Fibroblast of villous mesenchyme (primary cell): Measurements from ENCODE around the gene HS2ST1. TPM values are rescaled to one million over a fixed set of nuclear protein-coding genes. Genes with fewer than 3 reads are reported as not detected.
A peak's percentile ranks its signal among the peaks of the same experiment; 100 is the strongest.
"Not testable (repeated sequence)": the region's sequence is repeated elsewhere in the genome, so short reads cannot be mapped to it uniquely, and the experiment has no call there.

ENCODE experiments used
- DNase-seq: peaks from one replicate; pipeline ENCODE4 v3.0.0-alpha.2; 2010; ENCODE audit warnings: low read depth
- H3K4me3 ChIP-seq: 2 replicates; pipeline ENCODE4 v1.5.1; 2011; ENCODE audit warnings: low read depth, mild to moderate bottlenecking, low read length
- total RNA-seq: library from RNA; depleted of rRNA; stranded (reverse); fragments of >200 nt; gene quantifications from 2 replicates; pipeline ENCODE4 v1.2.3, GENCODE V29; 2012
- TF ChIP-seq, protein P1 (sequence below): IDR thresholded peaks from 2 replicates; pipeline ENCODE4 v1.5.1; 2012; ENCODE audit warnings: low read depth, mild to moderate bottlenecking, low read length; ENCODE audit not compliant: insufficient read depth

HS2ST1 gene
- total RNA-seq, 1 donor, result 18.6 TPM

DNA sequence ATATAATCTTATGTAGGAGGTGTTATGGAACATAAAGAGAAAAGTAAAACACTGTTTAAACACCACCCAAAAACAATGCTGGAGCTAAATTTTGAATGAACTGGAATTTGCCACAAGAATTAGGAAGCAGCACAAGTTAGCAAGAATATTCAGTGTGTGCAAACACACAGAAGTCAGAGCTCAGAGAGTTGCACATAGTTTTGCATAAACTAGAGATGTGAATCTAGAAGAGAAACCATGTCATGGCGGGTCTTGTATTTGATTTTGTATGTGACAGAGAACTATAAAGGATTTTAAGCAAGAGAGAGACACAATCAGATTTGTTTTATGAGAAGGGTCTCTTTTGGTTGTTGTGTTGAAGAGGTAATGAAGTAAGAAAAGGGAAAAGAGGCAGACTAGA is 38.7 kb upstream of the HS2ST1 start:
- TF ChIP-seq, protein P1, sequence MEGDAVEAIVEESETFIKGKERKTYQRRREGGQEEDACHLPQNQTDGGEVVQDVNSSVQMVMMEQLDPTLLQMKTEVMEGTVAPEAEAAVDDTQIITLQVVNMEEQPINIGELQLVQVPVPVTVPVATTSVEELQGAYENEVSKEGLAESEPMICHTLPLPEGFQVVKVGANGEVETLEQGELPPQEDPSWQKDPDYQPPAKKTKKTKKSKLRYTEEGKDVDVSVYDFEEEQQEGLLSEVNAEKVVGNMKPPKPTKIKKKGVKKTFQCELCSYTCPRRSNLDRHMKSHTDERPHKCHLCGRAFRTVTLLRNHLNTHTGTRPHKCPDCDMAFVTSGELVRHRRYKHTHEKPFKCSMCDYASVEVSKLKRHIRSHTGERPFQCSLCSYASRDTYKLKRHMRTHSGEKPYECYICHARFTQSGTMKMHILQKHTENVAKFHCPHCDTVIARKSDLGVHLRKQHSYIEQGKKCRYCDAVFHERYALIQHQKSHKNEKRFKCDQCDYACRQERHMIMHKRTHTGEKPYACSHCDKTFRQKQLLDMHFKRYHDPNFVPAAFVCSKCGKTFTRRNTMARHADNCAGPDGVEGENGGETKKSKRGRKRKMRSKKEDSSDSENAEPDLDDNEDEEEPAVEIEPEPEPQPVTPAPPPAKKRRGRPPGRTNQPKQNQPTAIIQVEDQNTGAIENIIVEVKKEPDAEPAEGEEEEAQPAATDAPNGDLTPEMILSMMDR, result no peak

DNA sequence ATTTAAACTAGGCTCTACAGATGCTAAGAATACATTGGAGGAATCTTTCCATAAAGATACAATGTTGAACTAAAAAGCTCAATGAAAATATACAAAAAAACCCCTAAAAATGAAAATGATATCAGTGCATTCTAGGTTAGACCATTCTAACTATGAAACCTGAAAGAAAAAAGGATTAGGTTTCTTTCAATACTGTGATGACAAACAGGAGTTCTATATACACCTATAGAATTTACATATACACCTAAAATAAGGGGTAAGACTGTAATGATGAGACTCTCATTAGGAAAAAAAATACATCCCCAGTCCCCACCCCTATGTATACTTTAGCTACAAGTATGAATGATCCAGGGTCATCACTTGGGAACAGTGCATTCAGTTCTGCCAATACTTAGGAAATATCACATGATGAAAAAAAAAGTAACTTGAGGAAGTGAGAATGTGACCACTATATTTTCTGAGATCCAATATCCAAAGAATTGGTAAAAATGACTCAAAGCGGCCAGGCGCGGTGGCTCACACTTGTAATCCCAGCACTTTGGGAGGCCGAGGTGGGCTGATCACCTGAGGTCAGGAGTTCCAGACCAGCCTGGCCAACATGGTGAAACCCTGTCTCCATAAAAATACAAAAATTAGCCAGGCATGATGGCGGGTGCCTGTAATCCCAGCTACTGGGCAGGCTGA is 26.8 kb upstream of the HS2ST1 start:
- no peak for DNase-seq
- H3K4me3 ChIP-seq, result no peak overlapping the region
- TF ChIP-seq, protein P1, result no peak

More for the DNA sequence above, 38.7 kb upstream of the HS2ST1 start:
- no peak for DNase-seq
- no peak overlapping the region for H3K4me3 ChIP-seq

DNA sequence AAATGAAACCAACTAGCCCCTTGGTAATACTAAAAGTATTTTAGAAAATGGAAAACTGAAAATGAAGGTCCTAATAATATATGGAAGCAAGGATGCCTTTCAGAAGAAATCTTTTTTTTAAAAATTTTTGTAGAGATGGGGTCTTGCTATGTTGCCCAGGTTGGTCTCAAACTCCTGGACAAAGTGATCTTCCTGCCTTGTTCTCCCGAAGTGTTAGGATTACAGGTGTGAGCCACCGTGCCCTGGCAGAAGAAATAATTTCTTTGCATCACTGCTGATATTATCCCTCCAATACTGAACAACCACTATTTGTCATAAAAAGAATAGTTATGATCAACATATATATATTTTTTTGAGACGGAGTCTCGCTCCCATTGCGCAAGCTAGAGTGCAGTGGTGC is 26.1 kb upstream of the HS2ST1 start:
- TF ChIP-seq, protein P1, result no peak
- no peak for DNase-seq

GRCh38 chr1:86899401-86899800 is 15.0 kb upstream of the HS2ST1 start:
- not testable (repeated sequence) for H3K4me3 ChIP-seq, DNase-seq

More for the DNA sequence above, 26.1 kb upstream of the HS2ST1 start:
- no peak overlapping the region for H3K4me3 ChIP-seq

GRCh38 chr1:86905875-86906274 is 8.6 kb upstream of the HS2ST1 start:
- H3K4me3 ChIP-seq, result no peak overlapping the region
- no peak for DNase-seq
- TF ChIP-seq, protein P1, result no peak

DNA sequence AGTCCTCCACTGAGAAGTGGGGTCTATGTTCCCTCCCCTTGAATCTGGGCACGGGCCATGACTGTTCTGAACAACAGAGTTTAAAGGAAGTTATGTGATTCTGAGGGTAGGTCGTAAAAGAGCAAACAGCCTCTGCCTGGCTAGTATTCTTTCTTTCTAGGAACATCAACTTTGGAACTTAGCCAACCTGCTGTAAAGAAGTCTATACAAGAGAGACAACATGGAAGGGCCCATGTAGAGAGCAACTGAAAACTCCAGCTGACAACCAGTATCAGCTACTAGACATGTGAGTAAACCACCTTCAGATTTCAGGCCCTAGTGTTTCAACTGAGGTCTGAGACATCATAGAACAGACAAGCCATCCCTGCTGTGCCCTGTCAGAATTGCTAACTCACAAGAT is 8.0 kb upstream of the HS2ST1 start:
- H3K4me3 ChIP-seq, result no peak overlapping the region
- TF ChIP-seq, protein P1, result no peak
- peak; percentile 61 for DNase-seq

DNA sequence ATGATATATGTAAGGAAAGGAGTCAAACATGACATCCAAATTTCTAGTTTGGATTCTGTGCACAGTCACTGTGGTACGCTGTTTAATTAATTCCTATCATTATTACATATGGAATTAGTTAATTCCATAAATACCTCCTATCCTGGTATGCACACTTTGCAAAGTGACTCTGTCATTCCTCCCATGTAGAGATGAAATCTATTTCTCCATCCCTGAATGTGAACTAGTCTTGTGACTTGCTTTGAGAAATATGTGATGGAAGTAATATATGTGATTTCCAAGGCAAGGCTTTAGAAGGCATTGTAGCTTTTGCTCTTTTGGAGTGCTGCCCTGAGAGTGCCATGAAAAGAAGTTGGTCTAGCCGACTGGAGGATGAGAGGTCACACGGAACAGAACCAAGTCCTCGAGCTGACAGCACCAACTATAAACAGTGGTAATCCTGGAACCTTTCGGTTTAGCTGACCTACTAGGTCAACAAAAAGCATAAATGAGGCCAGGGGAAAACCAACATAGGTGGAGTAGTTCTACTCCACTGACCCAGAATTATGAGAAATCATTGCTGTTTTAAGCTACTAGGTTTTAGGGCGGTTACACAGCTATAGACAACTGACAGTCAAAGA is 2.0 kb upstream of the HS2ST1 start:
- peak; percentile 43 for DNase-seq
- peak overlapping the region; percentile 98 for H3K4me3 ChIP-seq

More for the DNA sequence above, 2.0 kb upstream of the HS2ST1 start:
- TF ChIP-seq, protein P1, result no peak
